Astrocyte of the spinal cord (primary cell): ENCODE data around the gene CTNNBL1.
A peak's percentile ranks its signal among the peaks of the same experiment; 100 is the strongest.

Experiments used
- DNase-seq: peaks from one replicate; pipeline ENCODE4 v3.0.0; 2011; ENCODE audit warnings: low read depth, low spot score
- H3K4me3 ChIP-seq: 2 replicates; pipeline ENCODE4 v1.5.1; 2011; ENCODE audit warnings: low read depth, mild to moderate bottlenecking, low read length, moderate library complexity
- CTCF ChIP-seq: IDR thresholded peaks from 2 replicates; pipeline ENCODE4 v1.5.1; 2012; ENCODE audit warnings: low read depth, mild to moderate bottlenecking, low read length, inconsistent platforms
- in situ Hi-C: cut with HindIII; loops from 2 replicates; pipeline ENCODE4 v1.10.0; 2017; ENCODE audit warnings: low sequenced_read_pairs

Gene CTNNBL1

GRCh38 chr20:37848706-37849105 is 154.9 kb downstream of the CTNNBL1 start:
- no peak overlapping the region for H3K4me3 ChIP-seq
- no peak for TF ChIP-seq CTCF
- DNase-seq, result no peak
- in situ Hi-C loops, result no loop called here

- TF ChIP-seq CTCF, result no peak
- in situ Hi-C loops, result no loop called here
- no peak overlapping the region for H3K4me3 ChIP-seq
- DNase-seq, result no peak
Observed at GRCh38 chr20:37849156-37849555, 155.3 kb downstream of the CTNNBL1 start.

GRCh38 chr20:37849566-37849965 is 155.7 kb downstream of the CTNNBL1 start:
- no peak for DNase-seq
- in situ Hi-C loops, result no loop called here
- no peak for TF ChIP-seq CTCF
- no peak overlapping the region for H3K4me3 ChIP-seq

- DNase-seq, result no peak
- no peak overlapping the region for H3K4me3 ChIP-seq
- in situ Hi-C loops, result no loop called here
- TF ChIP-seq CTCF, result no peak
Observed at GRCh38 chr20:37850036-37850592, 156.3 kb downstream of the CTNNBL1 start.

- in situ Hi-C loops, result no loop called here
- H3K4me3 ChIP-seq, result no peak overlapping the region
- DNase-seq, result peak; percentile 16
- no peak for TF ChIP-seq CTCF
Observed at GRCh38 chr20:37850724-37851355, 157.0 kb downstream of the CTNNBL1 start.

GRCh38 chr20:37852666-37853065 is 158.8 kb downstream of the CTNNBL1 start:
- in situ Hi-C loops, result no loop called here
- no peak overlapping the region for H3K4me3 ChIP-seq
- no peak for DNase-seq
- no peak for TF ChIP-seq CTCF
